Uterus (tissue), 4 donors: ENCODE data around the gene TASP1. TPM values are rescaled to one million over a fixed set of nuclear protein-coding genes. Genes with fewer than 3 reads are reported as not detected.
A peak's percentile ranks its signal among the peaks of the same experiment; 100 is the strongest.

Source experiments
- DNase-seq, 2 donors: peaks; one replicate each; pipeline ENCODE4 v3.0.0-alpha.2; 2019 to 2020
- H3K27ac ChIP-seq, 2 donors: fragments of 200-600 bp; sonication (generic); 1 replicate in 1 of 2; 2 replicates in 1 of 2; pipeline ENCODE4 v1.5.1; 2016 to 2018
- H3K27me3 ChIP-seq, 2 donors: fragments of 200-600 bp; sonication (generic); one replicate each; pipeline ENCODE4 v1.5.1; 2018 to 2019; ENCODE audit warnings: control low read depth in 1 of 2
- H3K36me3 ChIP-seq, 2 donors: fragments of 200-600 bp; sonication (generic); one replicate each; pipeline ENCODE4 v1.5.1; 2019; ENCODE audit warnings: control low read depth in 1 of 2
- H3K4me1 ChIP-seq, 2 donors: fragments of 200-600 bp; sonication (generic); one replicate each; pipeline ENCODE4 v1.5.1; 2018 to 2019; ENCODE audit warnings: control low read depth in 1 of 2
- H3K4me3 ChIP-seq, 2 donors: fragments of 200-600 bp; sonication (generic); 1 replicate in 1 of 2; 2 replicates in 1 of 2; pipeline ENCODE4 v1.5.1; 2018 to 2019; ENCODE audit warnings: mild to moderate bottlenecking in 1 of 2
- H3K9me3 ChIP-seq, 2 donors: fragments of 200-600 bp; sonication (generic); one replicate each; pipeline ENCODE4 v1.5.1; 2019; ENCODE audit warnings: control low read depth in 1 of 2
- CTCF ChIP-seq, 4 experiments: fragments of 200-600 bp in 2 of 4; fragments of 450-650 bp in 2 of 4; sonication (generic) in 2 of 4; IDR thresholded peaks; one replicate each; pipeline ENCODE4 v1.5.1; 2016 to 2019; ENCODE audit warnings: antibody characterized with exemption in 4 of 4, mild to moderate bottlenecking in 2 of 4, moderate library complexity in 1 of 4
- POLR2A ChIP-seq, 2 donors: fragments of 450-650 bp; IDR thresholded peaks; one replicate each; pipeline ENCODE4 v1.6.1; 2016; ENCODE audit warnings: antibody characterized with exemption in 2 of 2, mild to moderate bottlenecking in 1 of 2, moderate library complexity in 1 of 2
- intact Hi-C: fragments of 100-400 bp; cut with DNase I; formaldehyde crosslinking; loops from one replicate; pipeline ENCODE4 v1.15.1; 2023; ENCODE audit warnings: low total_unique reads
- total RNA-seq, 4 donors: library from RNA; depleted of rRNA in 3 of 4; stranded (reverse); fragments of >200 nt in 3 of 4; gene quantifications; one replicate each; pipeline versions ENCODE4 v1.1.0 to v1.2.4, GENCODE V29; 2014 to 2023
- donor health status: DM: yes; HTN: yes; CAD: no.

TASP1 gene
- total RNA-seq, 4 donors from 2014 or later, result 1.3 to 34.4 (median 24.4) TPM

GRCh38 chr20:13549451-13549850, 89.3 kb downstream of the TASP1 start:
- no peaks in the 10 kb centered on the region for H3K4me1 ChIP-seq
- intact Hi-C loops, result loop anchor here (10.0 kb wide), 1 partner anchor 425 kb away; no protein-coding TSS in a partner anchor

GRCh38 chr20:13546497-13547131, 92.1 kb downstream of the TASP1 start:
- H3K27ac ChIP-seq, result no peak overlapping the region
- TF ChIP-seq CTCF (IDR thresholded peaks at IDR 0.05) (peak; percentile 62 to 68 (median 66)), POLR2A (IDR thresholded peaks at IDR 0.05) (no peak)
- H3K9me3 ChIP-seq, result no peaks in the 10 kb centered on the region
- no peak overlapping the region for H3K4me3 ChIP-seq
- intact Hi-C loops, result loop anchor here (10.0 kb wide), 1 partner anchor 422 kb away; no protein-coding TSS in a partner anchor
- H3K4me1 ChIP-seq, result no peaks in the 10 kb centered on the region
- no peaks in the 10 kb centered on the region for H3K27me3 ChIP-seq
- peak; percentile 69 to 71 for DNase-seq
- no peaks in the 10 kb centered on the region for H3K36me3 ChIP-seq

More at GRCh38 chr20:13549451-13549850, 89.3 kb downstream of the TASP1 start:
- no peaks in the 10 kb centered on the region for H3K36me3 ChIP-seq
- no peak for TF ChIP-seq POLR2A (IDR thresholded peaks at IDR 0.05)
- no peak for TF ChIP-seq CTCF (IDR thresholded peaks at IDR 0.05)
- no peak overlapping the region for H3K4me3 ChIP-seq
- DNase-seq, result no peak
- no peak overlapping the region for H3K27ac ChIP-seq
- H3K27me3 ChIP-seq, result no peaks in the 10 kb centered on the region
- H3K9me3 ChIP-seq, result no peaks in the 10 kb centered on the region

- Histone ChIP-seq H3K27me3 (no peaks in the 10 kb centered on the region), H3K27ac (no peak overlapping the region), H3K4me3 (no peak overlapping the region), H3K36me3 (no peaks in the 10 kb centered on the region), H3K9me3 (no peaks in the 10 kb centered on the region), H3K4me1 (no peaks in the 10 kb centered on the region)
- DNase-seq, result no peak
- no peak for TF ChIP-seq CTCF (IDR thresholded peaks at IDR 0.05)
- TF ChIP-seq POLR2A (IDR thresholded peaks at IDR 0.05), result no peak
- intact Hi-C loops, result loop anchor here (10.0 kb wide), 1 partner anchor 421 kb away; no protein-coding TSS in a partner anchor
These were observed 92.9 kb downstream of the TASP1 start for GRCh38 chr20:13545790-13546189.

GRCh38 chr20:13543783-13544182, 94.9 kb downstream of the TASP1 start:
- no peak overlapping the region for H3K27ac ChIP-seq
- H3K27me3 ChIP-seq, result no peaks in the 10 kb centered on the region
- H3K36me3 ChIP-seq, result no peaks in the 10 kb centered on the region
- no peaks in the 10 kb centered on the region for H3K9me3 ChIP-seq
- H3K4me1 ChIP-seq, result no peaks in the 10 kb centered on the region
- DNase-seq, result no peak
- intact Hi-C loops, result loop anchor here (10.0 kb wide), 1 partner anchor 419 kb away; no protein-coding TSS in a partner anchor
- no peak overlapping the region for H3K4me3 ChIP-seq
- no peak for TF ChIP-seq CTCF (IDR thresholded peaks at IDR 0.05)
- no peak for TF ChIP-seq POLR2A (IDR thresholded peaks at IDR 0.05)

- no peaks in the 10 kb centered on the region for H3K27me3 ChIP-seq
- intact Hi-C loops, result no loop called here
These were observed 103.1 kb downstream of the TASP1 start for GRCh38 chr20:13535627-13536026.

More at GRCh38 chr20:13535627-13536026, 103.1 kb downstream of the TASP1 start:
- no peak overlapping the region for H3K27ac ChIP-seq
- H3K4me3 ChIP-seq, result no peak overlapping the region
- H3K36me3 ChIP-seq, result no peaks in the 10 kb centered on the region
- no peak for TF ChIP-seq CTCF (IDR thresholded peaks at IDR 0.05)
- no peak for TF ChIP-seq POLR2A (IDR thresholded peaks at IDR 0.05)
- H3K4me1 ChIP-seq, result no peaks in the 10 kb centered on the region
- no peaks in the 10 kb centered on the region for H3K9me3 ChIP-seq
- DNase-seq, result no peak
